ENCODE results near the gene MAP2K6. TPM values are rescaled to one million over a fixed set of nuclear protein-coding genes. Genes with fewer than 3 reads are reported as not detected.

The MAP2K6 gene
- total RNA-seq, 2 experiments from 2014 or later, result 14.0 to 14.6 TPM

- Histone ChIP-seq H3K27me3 (ENCODE audit: control insufficient read depth in 1 of 2, insufficient read depth in 2 of 2, low read length in 2 of 2) (no peaks in the 10 kb centered on the region), H3K36me3 (ENCODE audit: insufficient read depth, low read length) (no peaks in the 10 kb centered on the region), H3K9me3 (ENCODE audit: control insufficient read depth in 1 of 2, insufficient read depth in 1 of 2, low read length in 2 of 2) (no peaks in the 10 kb centered on the region), H3K4me1 (ENCODE audit: insufficient read depth, low read length) (peaks cover 4% of the 10 kb centered on the region), H3K4me3 (ENCODE audit: low read length) (no peak overlapping the region), H3K27ac (ENCODE audit: low read depth in 1 of 2, low read length in 2 of 2) (no peak overlapping the region)
- intact Hi-C loops (cut with DNase I, micrococcal nuclease), result no loop called here
- H3K9me3 Mint-ChIP-seq, result no peaks in the 10 kb centered on the region
- no peak overlapping the region for H3K4me3 Mint-ChIP-seq
- no peaks in the 10 kb centered on the region for H3K27me3 Mint-ChIP-seq
- DNase-seq, result no peak
- ChIA-PET CTCF (no interaction called here), POLR2A (no interaction called here)
- no peak overlapping the region for H3K27ac Mint-ChIP-seq
- peaks cover 35% of the 10 kb centered on the region for H3K36me3 Mint-ChIP-seq (ENCODE audit: low read depth)
- no peak for ATAC-seq (ENCODE audit: poor library complexity)
- peaks cover 50% of the 10 kb centered on the region for H3K4me1 Mint-ChIP-seq (ENCODE audit: low read depth)
- no peak for TF ChIP-seq CTCF (IDR thresholded peaks at IDR 0.05)
These were observed 38.3 kb downstream of the MAP2K6 start for GRCh38 chr17:69452664-69453260.

DNA sequence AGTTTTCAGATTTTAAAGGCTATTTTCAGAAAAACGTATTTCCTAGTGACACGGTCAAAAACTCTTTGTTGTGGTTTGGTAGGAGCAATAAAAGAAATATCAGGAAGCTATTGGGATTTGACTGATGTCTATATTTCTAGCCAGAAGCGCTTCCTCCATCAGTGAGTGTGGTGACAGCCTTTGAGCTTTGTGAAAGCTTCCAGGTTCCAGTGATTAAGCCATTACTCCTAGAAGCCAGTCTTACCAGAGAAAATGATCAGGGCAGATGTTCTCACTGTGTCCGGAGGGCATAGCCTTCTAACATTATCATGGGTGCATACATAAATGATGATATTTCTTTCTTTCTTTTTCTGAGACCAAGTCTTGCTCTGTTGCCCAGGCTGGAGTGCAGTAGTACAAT is 39.6 kb downstream of the MAP2K6 start:
- no peaks in the 10 kb centered on the region for H3K36me3 ChIP-seq (ENCODE audit: insufficient read depth, low read length)
- ChIA-PET CTCF (no interaction called here), POLR2A (no interaction called here)
- intact Hi-C loops (cut with DNase I, micrococcal nuclease), result no loop called here
- DNase-seq, result no peak
- peaks cover 4% of the 10 kb centered on the region for H3K4me1 ChIP-seq (ENCODE audit: insufficient read depth, low read length)
- ATAC-seq (ENCODE audit: poor library complexity), result no peak
- H3K27ac ChIP-seq (ENCODE audit: low read depth in 1 of 2, low read length in 2 of 2), result no peak overlapping the region
- H3K9me3 ChIP-seq (ENCODE audit: control insufficient read depth in 1 of 2, insufficient read depth in 1 of 2, low read length in 2 of 2), result no peaks in the 10 kb centered on the region
- no peaks in the 10 kb centered on the region for H3K27me3 ChIP-seq (ENCODE audit: control insufficient read depth in 1 of 2, insufficient read depth in 2 of 2, low read length in 2 of 2)
- H3K9me3 Mint-ChIP-seq, result no peaks in the 10 kb centered on the region
- H3K36me3 Mint-ChIP-seq (ENCODE audit: low read depth), result peaks cover 26% of the 10 kb centered on the region
- no peak overlapping the region for H3K27ac Mint-ChIP-seq
- no peak overlapping the region for H3K4me3 Mint-ChIP-seq
- H3K4me1 Mint-ChIP-seq (ENCODE audit: low read depth), result peaks cover 59% of the 10 kb centered on the region
- H3K27me3 Mint-ChIP-seq, result no peaks in the 10 kb centered on the region
- no peak overlapping the region for H3K4me3 ChIP-seq (ENCODE audit: low read length)
- TF ChIP-seq CTCF (IDR thresholded peaks at IDR 0.05), result no peak

DNA sequence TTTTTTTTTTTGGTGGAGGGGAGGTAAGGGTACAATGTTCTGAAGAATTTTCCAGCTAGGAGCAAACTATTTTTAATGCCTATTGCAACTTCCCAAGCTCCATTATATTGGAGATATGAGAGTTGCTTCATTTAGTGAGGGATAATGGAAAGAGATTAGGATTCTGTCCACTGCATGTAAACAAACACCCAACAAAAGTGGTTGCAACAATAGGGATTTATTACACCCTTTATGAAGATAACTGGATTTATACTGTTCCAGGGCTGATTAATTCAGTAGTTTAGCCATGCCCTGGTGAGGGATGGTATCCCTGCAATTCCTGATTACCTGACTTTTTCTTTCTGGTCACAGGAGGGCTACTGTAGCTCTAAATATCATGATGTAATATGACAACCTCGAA is 40.5 kb downstream of the MAP2K6 start:
- H3K9me3 ChIP-seq (ENCODE audit: control insufficient read depth in 1 of 2, insufficient read depth in 1 of 2, low read length in 2 of 2), result no peaks in the 10 kb centered on the region
- H3K4me1 ChIP-seq (ENCODE audit: insufficient read depth, low read length), result peaks cover 4% of the 10 kb centered on the region
- no peak overlapping the region for H3K27ac ChIP-seq (ENCODE audit: low read depth in 1 of 2, low read length in 2 of 2)
- Mint-ChIP-seq H3K27ac (no peak overlapping the region), H3K4me3 (no peak overlapping the region), H3K27me3 (no peaks in the 10 kb centered on the region), H3K9me3 (no peaks in the 10 kb centered on the region), H3K36me3 (ENCODE audit: low read depth) (peaks cover 26% of the 10 kb centered on the region), H3K4me1 (ENCODE audit: low read depth) (peaks cover 62% of the 10 kb centered on the region)
- no peaks in the 10 kb centered on the region for H3K36me3 ChIP-seq (ENCODE audit: insufficient read depth, low read length)
- ChIA-PET CTCF (no interaction called here), POLR2A (no interaction called here)
- ATAC-seq (ENCODE audit: poor library complexity) (no peak), DNase-seq (no peak)
- H3K4me3 ChIP-seq (ENCODE audit: low read length), result no peak overlapping the region
- no peaks in the 10 kb centered on the region for H3K27me3 ChIP-seq (ENCODE audit: control insufficient read depth in 1 of 2, insufficient read depth in 2 of 2, low read length in 2 of 2)
- intact Hi-C loops (cut with DNase I, micrococcal nuclease), result no loop called here
- TF ChIP-seq CTCF (IDR thresholded peaks at IDR 0.05), result no peak

Data from CD4-positive, alpha-beta T cell (primary cell).